GM10266 (cell line): ENCODE data around the gene TGIF2.
"Not testable (repeated sequence)": the region's sequence is repeated elsewhere in the genome, so short reads cannot be mapped to it uniquely, and the experiment has no call there.

Experiments
- DNase-seq: peaks from one replicate; pipeline ENCODE4 v3.0.0; 2012; ENCODE audit errors: extremely low spot score
- CTCF ChIP-seq: IDR thresholded peaks from 2 replicates; pipeline ENCODE4 v1.5.1; 2012; ENCODE audit warnings: mild to moderate bottlenecking, low read depth; ENCODE audit not compliant: control insufficient read depth, insufficient read depth; ENCODE audit errors: missing control alignments

Gene TGIF2

GRCh38 chr20:36601540-36601939 lies 28.1 kb downstream of the TGIF2 start:
- no peak for TF ChIP-seq CTCF
- no peak for DNase-seq

GRCh38 chr20:36604952-36605398 lies 31.6 kb downstream of the TGIF2 start:
- DNase-seq, result peak; percentile 47
- no peak for TF ChIP-seq CTCF

GRCh38 chr20:36605399-36606157 lies 32.2 kb downstream of the TGIF2 start, which contains the start of gene RAB5IF:
RAB5IF (plus strand) TSS chr20:36605779; CDS start chr20:36605952, 173 bp downstream.
- peak; percentile 95 for DNase-seq

GRCh38 chr20:36606158-36607066 lies 33.0 kb downstream of the TGIF2 start:
- no peak for DNase-seq
- no peak for TF ChIP-seq CTCF

More at GRCh38 chr20:36605399-36606157, 32.2 kb downstream of the TGIF2 start, which contains the start of gene RAB5IF:
- TF ChIP-seq CTCF, result peak; percentile 96

- no peak for TF ChIP-seq CTCF
- no peak for DNase-seq
Measured at GRCh38 chr20:36607586-36608387, 34.4 kb downstream of the TGIF2 start.

GRCh38 chr20:36608388-36608728 lies 35.0 kb downstream of the TGIF2 start:
- DNase-seq, result not testable (repeated sequence)

GRCh38 chr20:36611625-36612024 lies 38.2 kb downstream of the TGIF2 start:
- DNase-seq, result no peak
- TF ChIP-seq CTCF, result no peak
